Rectal smooth muscle tissue (tissue), 1 donor: ENCODE results near the gene TARDBP.
"Not testable (repeated sequence)": the region's sequence is repeated elsewhere in the genome, so short reads cannot be mapped to it uniquely, and the experiment has no call there.

ENCODE experiments used
- H3K27ac ChIP-seq: one replicate; pipeline ENCODE4 v1.7.0; 2013; ENCODE audit warnings: low read depth, low read length, inconsistent platforms
- H3K27me3 ChIP-seq: one replicate; pipeline ENCODE4 v1.7.0; 2013; ENCODE audit warnings: low read length; ENCODE audit not compliant: control insufficient read depth, insufficient read depth
- H3K36me3 ChIP-seq: one replicate; pipeline ENCODE4 v1.7.0; 2013; ENCODE audit warnings: low read length; ENCODE audit not compliant: control insufficient read depth, insufficient read depth
- H3K4me1 ChIP-seq: one replicate; pipeline ENCODE4 v1.7.0; 2013; ENCODE audit warnings: low read length; ENCODE audit not compliant: control insufficient read depth, insufficient read depth
- H3K4me3 ChIP-seq: one replicate; pipeline ENCODE4 v1.7.0; 2013; ENCODE audit warnings: low read length
- H3K9ac ChIP-seq: one replicate; pipeline ENCODE4 v1.7.0; 2013; ENCODE audit warnings: low read length

The TARDBP gene

DNA sequence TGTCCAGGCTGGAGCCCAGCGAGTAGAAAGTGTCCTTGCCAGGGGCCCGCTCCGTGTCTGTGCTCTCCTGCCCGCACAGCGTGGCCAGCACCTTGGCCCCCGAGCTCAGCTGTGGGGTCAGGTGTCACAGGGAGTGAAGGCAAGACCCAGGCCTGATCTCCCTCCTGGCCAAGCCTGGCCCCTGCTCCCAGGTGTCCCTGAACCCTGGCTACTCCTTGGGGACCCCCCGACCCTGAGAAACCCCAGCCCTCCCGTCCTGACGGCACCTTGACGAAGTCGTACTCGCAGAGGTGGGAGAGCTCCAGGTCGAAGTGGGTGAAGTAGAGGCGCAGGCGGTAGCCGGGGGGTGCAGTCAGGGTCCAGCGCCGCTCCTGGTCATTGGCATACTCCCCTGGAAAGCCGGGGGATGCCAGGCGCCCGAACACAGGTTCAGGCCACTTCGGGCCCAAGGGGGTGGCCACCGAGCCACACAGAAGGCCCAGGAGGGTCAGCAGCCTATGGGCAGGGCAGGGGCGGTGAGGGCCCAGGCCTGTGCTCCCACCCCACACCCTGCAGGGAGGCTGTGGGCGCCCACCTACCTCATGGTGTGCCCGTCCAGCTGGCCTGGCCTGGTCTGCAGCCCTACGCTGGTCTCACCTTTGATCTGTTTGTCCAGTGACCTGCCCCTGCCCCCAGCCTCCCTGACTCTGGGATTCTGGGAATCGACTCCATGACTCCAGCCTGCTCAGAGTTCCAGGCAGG, 34.3 kb downstream of the TARDBP start, which contains the start of gene MASP2:
Gene MASP2, minus strand, starts transcription at position 615 of the 741 bp plus-strand sequence. Its CDS starts 32 bp downstream, at position 583.
- Histone ChIP-seq H3K9ac (no peak within 1 kb of the TSS), H3K4me3 (no peak within 1 kb of the TSS), H3K36me3 (no peaks in the 10 kb centered on the region), H3K27me3 (no peaks in the 10 kb centered on the region), H3K27ac (no peak within 1 kb of the TSS), H3K4me1 (no peaks in the 10 kb centered on the region)

DNA sequence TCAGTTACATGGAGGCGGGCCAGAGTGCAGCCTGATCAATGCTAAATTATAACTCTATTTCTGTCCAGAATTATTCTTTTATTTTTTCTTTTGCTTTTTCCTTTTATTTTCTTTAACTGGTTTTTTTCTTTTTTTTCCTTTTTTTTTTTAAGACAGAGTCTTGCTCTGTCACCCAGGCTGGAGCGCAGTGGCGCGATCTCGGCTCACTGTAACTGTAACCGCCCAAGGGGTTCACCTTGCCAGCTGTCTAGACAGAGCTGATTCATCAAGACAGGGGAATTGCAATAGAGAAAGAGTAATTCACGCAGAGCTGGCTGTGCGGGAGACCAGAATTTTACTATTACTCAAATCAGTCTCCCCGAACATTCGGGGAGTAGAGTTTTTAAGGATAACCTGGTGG, 38.7 kb downstream of the TARDBP start:
- H3K27ac ChIP-seq, H3K9ac ChIP-seq, H3K4me1 ChIP-seq, H3K4me3 ChIP-seq, H3K27me3 ChIP-seq, H3K36me3 ChIP-seq: not testable (repeated sequence)

DNA sequence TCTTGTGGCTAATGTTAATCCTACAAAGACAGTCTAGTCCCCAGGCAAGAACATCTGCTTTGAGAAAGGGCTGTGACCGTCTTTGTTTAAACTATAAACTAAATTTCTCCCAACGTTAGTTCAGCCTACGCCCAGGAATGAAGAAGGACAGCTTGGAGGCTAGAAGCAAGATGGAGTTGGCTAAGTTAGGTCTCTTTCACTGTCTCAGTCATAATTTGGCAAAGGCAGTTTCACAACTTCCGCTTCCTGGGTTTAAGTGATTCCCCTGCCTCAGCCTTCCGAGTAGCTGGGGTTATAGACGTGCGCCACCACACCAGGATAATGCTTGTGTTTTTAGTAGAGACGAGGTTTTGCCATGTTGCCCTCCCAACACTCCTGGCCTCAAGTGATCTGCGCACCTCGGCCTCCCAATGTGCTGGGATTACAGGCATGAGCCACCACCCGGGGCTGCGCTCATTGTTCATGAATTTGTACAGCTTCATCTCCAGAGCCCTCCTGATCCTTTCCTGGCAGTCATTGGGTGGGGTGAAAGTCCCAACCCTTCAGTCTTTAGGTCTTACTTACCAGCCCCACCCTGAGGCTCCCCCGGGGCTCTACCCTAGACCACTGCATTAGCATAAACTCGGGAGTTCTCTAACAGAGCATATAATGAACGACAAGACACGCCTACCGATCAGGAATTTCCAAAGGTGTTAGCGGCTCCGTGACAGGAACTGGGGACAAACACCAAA, 39.5 kb downstream of the TARDBP start:
- no peaks in the 10 kb centered on the region for H3K27me3 ChIP-seq
- no peak overlapping the region for H3K9ac ChIP-seq
- no peaks in the 10 kb centered on the region for H3K4me1 ChIP-seq
- no peak overlapping the region for H3K4me3 ChIP-seq
- peaks cover 4% of the 10 kb centered on the region for H3K36me3 ChIP-seq
- no peak overlapping the region for H3K27ac ChIP-seq

DNA sequence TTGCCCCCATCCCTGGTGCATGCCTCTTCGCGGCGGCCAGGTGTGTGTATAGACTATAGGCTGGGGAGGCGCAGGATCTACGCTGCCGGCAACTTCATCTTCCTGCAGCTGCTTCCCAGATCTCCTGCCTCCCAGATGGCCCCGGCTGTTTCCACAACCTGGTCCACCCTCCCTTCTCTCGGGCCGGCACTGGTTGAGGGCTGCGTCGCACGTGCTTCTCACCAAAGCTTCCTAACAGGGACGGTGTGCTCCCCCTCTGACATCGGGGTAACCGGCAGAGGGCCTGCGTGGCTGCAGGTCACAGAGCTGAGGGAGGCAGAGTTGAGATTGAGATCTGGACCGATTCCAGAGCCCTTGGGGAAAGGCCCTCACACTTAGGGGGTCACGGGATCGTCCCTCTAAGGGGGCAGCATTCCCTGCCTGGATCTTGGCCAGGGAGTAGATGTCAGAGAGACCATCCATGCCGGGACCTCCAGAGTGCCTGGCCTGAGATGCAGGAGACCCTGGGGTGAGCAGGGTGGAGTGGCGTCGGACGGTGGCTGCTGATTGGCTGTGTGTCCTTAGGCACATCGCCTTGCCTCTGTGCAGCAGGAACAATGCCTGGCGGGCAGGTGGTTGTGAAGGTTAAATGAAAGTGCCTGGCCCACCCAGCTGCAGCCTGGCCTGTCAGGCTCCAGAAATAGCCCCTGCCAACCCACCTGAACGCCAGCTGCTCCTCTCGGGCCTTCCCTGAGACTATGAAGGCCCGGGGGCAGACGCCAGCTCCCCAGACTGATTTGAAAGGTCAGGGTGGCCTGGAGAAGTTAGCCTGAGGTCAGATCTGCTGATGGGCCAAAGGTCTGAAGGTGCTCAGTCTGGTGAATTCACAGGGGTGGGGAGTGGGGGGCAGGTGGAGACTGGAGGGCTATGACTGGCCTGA, 40.6 kb downstream of the TARDBP start:
- Histone ChIP-seq H3K27me3 (no peaks in the 10 kb centered on the region), H3K4me1 (no peaks in the 10 kb centered on the region), H3K4me3 (no peak overlapping the region), H3K9ac (no peak overlapping the region), H3K27ac (no peak overlapping the region), H3K36me3 (peaks cover 4% of the 10 kb centered on the region)

DNA sequence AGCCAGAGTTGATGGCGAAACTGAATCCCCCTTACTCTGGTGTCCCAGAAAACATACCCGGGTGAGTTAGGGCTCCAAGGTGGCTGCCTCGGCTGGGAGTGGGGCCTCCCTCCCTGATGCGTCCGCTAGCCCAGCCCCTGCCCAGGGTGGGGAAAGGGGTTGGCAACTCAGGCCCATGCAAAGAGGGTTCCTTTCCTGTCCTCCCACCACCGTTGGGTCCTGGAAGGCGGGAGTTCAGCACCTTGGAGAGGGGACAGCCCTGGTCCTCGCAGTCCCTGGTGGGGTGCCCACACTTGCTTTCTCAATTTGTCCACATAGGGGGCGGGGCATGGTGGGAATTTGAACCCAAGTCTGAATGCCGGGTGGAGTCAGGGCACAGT, 41.3 kb downstream of the TARDBP start:
- Histone ChIP-seq H3K27me3 (no peaks in the 10 kb centered on the region), H3K4me1 (no peaks in the 10 kb centered on the region), H3K36me3 (peaks cover 4% of the 10 kb centered on the region), H3K4me3 (no peak overlapping the region), H3K9ac (no peak overlapping the region), H3K27ac (no peak overlapping the region)

DNA sequence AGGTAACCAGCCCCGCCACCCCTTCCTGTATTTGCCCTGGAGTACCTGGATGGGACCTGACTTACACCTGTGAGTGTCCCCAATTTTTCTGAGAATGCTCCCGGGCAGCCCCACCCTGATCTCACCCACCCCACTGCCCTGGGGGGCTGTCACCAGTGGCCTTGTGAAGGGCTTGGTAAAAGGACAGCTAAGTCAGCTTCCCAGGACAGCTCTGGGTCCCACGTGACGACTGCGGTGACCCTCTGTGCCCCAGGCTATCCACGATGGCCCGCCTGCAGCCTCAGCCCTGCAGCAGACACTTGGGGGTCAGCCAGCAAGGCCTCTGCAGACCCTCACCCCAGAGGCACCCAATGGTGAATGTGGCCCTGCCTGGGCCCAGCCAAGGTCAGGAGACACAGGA, 41.7 kb downstream of the TARDBP start:
- Histone ChIP-seq H3K4me1 (peaks cover 3% of the 10 kb centered on the region), H3K4me3 (no peak overlapping the region)

DNA sequence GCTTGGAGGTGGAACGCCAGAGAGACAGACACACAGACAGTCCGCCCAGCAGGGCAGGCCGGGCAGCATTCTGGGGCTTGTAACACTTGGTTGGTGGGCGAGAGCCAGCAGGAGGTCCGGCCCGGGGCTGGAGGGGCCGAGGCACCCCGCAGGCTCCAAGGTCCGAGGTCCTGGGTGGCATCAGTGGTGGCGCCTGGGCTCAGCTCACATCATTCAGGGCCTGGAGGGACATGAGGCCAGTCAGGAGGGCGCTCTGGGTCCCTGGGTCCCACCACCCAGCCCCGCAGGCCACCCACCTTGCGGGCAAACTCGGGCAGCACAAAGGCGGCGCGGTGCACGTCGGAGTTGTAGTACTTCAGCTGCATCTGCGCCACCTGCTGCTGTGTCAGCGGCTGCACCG, 42.2 kb downstream of the TARDBP start:
- Histone ChIP-seq H3K4me1 (peaks cover 3% of the 10 kb centered on the region), H3K36me3 (peaks cover 4% of the 10 kb centered on the region), H3K27ac (no peak overlapping the region), H3K9ac (no peak overlapping the region), H3K4me3 (no peak overlapping the region), H3K27me3 (no peaks in the 10 kb centered on the region)

More for the DNA sequence above, 41.7 kb downstream of the TARDBP start:
- Histone ChIP-seq H3K27me3 (no peaks in the 10 kb centered on the region), H3K27ac (no peak overlapping the region), H3K9ac (no peak overlapping the region), H3K36me3 (peaks cover 4% of the 10 kb centered on the region)

DNA sequence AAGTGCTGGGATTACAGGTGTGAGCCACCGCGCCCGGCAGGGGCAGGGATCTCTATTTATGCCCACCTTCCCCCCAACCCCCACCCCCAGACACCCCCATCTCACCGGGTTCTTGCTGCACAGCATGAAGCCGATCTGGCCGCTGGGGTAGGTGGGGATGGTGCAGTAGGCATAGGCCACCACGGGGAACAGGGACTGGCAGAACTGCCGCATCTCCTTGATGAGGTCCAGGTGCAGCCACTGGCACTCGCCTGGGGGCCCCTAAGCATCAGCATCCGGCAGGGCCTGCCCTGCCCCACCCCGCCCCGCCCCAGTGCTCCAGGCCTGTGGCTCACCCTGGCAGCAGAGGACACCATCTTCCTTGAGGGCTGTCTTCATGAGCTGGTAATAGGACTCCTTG, 43.2 kb downstream of the TARDBP start:
- H3K27ac ChIP-seq, result no peak overlapping the region
- peaks cover 3% of the 10 kb centered on the region for H3K4me1 ChIP-seq
- H3K27me3 ChIP-seq, result no peaks in the 10 kb centered on the region
- peaks cover 4% of the 10 kb centered on the region for H3K36me3 ChIP-seq
- H3K4me3 ChIP-seq, result no peak overlapping the region
- H3K9ac ChIP-seq, result no peak overlapping the region

DNA sequence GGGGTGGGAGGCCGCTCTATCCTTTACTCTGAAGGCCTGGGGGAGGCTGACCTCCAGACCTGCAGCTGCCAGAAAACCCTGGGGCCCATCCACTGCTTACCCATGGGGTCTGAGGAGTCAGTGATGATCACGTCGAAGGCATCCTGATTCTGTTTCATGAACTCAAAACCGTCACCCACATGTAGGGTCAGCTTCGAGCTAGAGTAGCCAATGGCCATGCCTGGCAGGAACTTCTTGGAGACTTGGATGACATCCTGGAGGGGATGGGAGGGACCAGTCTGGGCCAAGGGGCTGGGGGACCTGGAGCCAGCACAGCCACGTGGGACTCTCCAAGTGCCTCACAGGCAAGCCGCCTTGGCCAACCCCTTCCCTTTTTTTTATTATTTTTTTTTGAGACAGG, 44.0 kb downstream of the TARDBP start:
- no peak overlapping the region for H3K4me3 ChIP-seq
- H3K36me3 ChIP-seq, result peaks cover 4% of the 10 kb centered on the region
- no peak overlapping the region for H3K27ac ChIP-seq
- no peaks in the 10 kb centered on the region for H3K27me3 ChIP-seq
- H3K4me1 ChIP-seq, result peaks cover 6% of the 10 kb centered on the region
- no peak overlapping the region for H3K9ac ChIP-seq

DNA sequence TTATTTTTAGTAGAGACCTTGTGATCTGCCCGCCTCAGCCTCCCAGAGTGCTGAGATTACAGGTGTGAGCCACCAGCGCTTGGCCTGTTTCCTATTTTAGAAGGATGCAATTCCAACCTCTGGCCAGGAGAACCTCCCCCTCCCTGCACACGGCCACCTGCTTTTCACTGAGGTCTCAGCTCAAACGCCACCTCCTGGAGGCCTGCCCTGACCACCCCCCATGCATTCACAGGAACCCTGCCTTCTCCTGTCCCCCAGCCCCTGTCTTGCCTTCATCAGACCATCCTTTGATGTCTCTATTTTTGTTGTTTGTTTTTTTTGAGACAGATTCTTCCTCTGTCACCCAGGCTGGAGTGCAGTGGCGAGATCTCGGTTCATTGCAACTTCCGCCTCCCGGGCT, 45.0 kb downstream of the TARDBP start:
- H3K27me3 ChIP-seq, result no peaks in the 10 kb centered on the region
- H3K4me3 ChIP-seq, result no peak overlapping the region
- H3K4me1 ChIP-seq, result peaks cover 6% of the 10 kb centered on the region
- H3K36me3 ChIP-seq, result peaks cover 4% of the 10 kb centered on the region
- no peak overlapping the region for H3K27ac ChIP-seq
- no peak overlapping the region for H3K9ac ChIP-seq

DNA sequence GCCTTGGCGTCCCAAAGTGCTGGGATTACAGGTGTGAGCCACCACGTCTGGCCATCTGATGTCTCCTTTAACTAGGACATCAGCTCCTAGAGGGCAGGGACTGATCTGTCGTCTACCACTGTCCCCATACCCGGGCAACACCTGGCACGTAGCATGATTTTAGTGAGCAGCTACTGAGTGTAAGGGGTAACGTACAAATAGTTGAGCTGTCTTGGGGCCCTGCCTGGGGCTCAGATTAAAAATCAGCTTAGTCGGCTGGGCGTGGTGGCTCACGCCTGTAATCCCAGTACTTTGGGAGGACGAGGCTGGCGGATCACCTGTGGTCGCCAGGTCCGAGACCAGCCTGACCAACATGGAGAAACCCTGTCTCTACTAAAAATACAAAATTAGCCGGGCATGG, 45.6 kb downstream of the TARDBP start:
- peaks cover 6% of the 10 kb centered on the region for H3K4me1 ChIP-seq
- H3K36me3 ChIP-seq, result peaks cover 4% of the 10 kb centered on the region
- no peak overlapping the region for H3K4me3 ChIP-seq
- no peaks in the 10 kb centered on the region for H3K27me3 ChIP-seq
- H3K9ac ChIP-seq, result no peak overlapping the region
- no peak overlapping the region for H3K27ac ChIP-seq

DNA sequence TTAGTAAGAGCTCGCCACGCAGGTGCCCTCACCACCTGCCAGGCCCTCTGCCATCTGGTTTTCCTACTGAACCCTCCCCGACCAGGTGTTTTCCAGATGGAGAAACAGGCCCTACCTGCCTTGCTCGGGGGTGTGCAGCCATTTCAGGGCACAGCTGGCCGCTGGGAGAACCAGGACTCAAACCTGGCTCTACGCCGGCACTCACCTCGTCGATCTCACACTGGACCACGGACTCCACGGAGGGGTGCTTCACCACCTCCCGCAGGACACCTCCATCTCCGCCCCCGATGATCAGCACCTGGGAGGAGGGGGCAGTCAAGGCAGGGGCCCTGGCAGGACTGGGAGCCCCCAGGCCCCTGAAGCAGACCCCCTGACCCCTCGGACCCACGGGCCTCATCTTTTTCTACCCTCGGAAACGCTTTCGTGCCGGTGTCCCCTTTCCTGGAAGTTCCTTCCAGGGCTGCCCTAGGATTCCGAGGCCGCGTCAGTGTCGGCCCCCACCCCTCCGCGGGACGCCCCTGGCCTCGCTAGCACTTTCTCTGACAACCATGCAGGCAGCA, 46.2 kb downstream of the TARDBP start:
- Histone ChIP-seq H3K36me3 (peaks cover 4% of the 10 kb centered on the region), H3K27me3 (no peaks in the 10 kb centered on the region), H3K27ac (no peak overlapping the region), H3K4me1 (peaks cover 6% of the 10 kb centered on the region), H3K4me3 (peak overlapping the region; percentile 89), H3K9ac (no peak overlapping the region)
